ENCODE results near the gene PTCHD4.
A peak's percentile ranks its signal among the peaks of the same experiment; 100 is the strongest.
"Not testable (repeated sequence)": the region's sequence is repeated elsewhere in the genome, so short reads cannot be mapped to it uniquely, and the experiment has no call there.

PTCHD4 gene

GRCh38 chr6:48111143-48111506 lies at the start of gene PTCHD4:
PTCHD4 (minus strand) TSS chr6:48111197; CDS start chr6:48068957, 42,240 bp downstream.
- peak; percentile 24 for DNase-seq (ENCODE audit: low read depth)

- DNase-seq (ENCODE audit: low read depth), result peak; percentile 44
Observed at GRCh38 chr6:48151142-48151541, 40.1 kb upstream of the PTCHD4 start.

- DNase-seq (ENCODE audit: low read depth), result no peak
Observed at GRCh38 chr6:48150701-48151100, 39.7 kb upstream of the PTCHD4 start.

GRCh38 chr6:48147051-48147450 lies 36.1 kb upstream of the PTCHD4 start:
- no peak for DNase-seq (ENCODE audit: low read depth)

- DNase-seq (ENCODE audit: low read depth), result no peak
Observed at GRCh38 chr6:48144021-48144420, 33.0 kb upstream of the PTCHD4 start.

- no peak for DNase-seq (ENCODE audit: low read depth)
Observed at GRCh38 chr6:48141975-48142374, 31.0 kb upstream of the PTCHD4 start.

GRCh38 chr6:48139818-48140614 lies 29.0 kb upstream of the PTCHD4 start:
- no peak for DNase-seq (ENCODE audit: low read depth)

GRCh38 chr6:48136856-48137255 lies 25.9 kb upstream of the PTCHD4 start:
- no peak for DNase-seq (ENCODE audit: low read depth)

- DNase-seq (ENCODE audit: low read depth), result peak; percentile 69
Observed at GRCh38 chr6:48135323-48136084, 24.5 kb upstream of the PTCHD4 start.

- no peak for DNase-seq (ENCODE audit: low read depth)
Observed at GRCh38 chr6:48134246-48134645, 23.2 kb upstream of the PTCHD4 start.

GRCh38 chr6:48123601-48124000 lies 12.6 kb upstream of the PTCHD4 start:
- DNase-seq (ENCODE audit: low read depth), result no peak

- DNase-seq (ENCODE audit: low read depth), result not testable (repeated sequence)
Observed at GRCh38 chr6:48121983-48122749, 11.2 kb upstream of the PTCHD4 start.

GRCh38 chr6:48116699-48117645 lies 6.0 kb upstream of the PTCHD4 start:
- no peak for DNase-seq (ENCODE audit: low read depth)

GRCh38 chr6:48113130-48113529 lies 2.1 kb upstream of the PTCHD4 start:
- no peak for DNase-seq (ENCODE audit: low read depth)

- DNase-seq (ENCODE audit: low read depth), result no peak
Observed at GRCh38 chr6:48111575-48111974, 578 bp upstream of the PTCHD4 start.

GRCh38 chr6:48110436-48111142 lies 408 bp downstream of the PTCHD4 start:
- no peak for DNase-seq (ENCODE audit: low read depth)

GRCh38 chr6:48109944-48110343 lies 1.1 kb downstream of the PTCHD4 start:
- DNase-seq (ENCODE audit: low read depth), result no peak

- DNase-seq (ENCODE audit: low read depth), result not testable (repeated sequence)
Observed at GRCh38 chr6:48102476-48103195, 8.4 kb downstream of the PTCHD4 start.

GRCh38 chr6:48101290-48101689 lies 9.7 kb downstream of the PTCHD4 start:
- no peak for DNase-seq (ENCODE audit: low read depth)

GRCh38 chr6:48100588-48100895 lies 10.5 kb downstream of the PTCHD4 start:
- DNase-seq (ENCODE audit: low read depth), result no peak
